ENCODE data around the gene HPSE2.

DNA sequence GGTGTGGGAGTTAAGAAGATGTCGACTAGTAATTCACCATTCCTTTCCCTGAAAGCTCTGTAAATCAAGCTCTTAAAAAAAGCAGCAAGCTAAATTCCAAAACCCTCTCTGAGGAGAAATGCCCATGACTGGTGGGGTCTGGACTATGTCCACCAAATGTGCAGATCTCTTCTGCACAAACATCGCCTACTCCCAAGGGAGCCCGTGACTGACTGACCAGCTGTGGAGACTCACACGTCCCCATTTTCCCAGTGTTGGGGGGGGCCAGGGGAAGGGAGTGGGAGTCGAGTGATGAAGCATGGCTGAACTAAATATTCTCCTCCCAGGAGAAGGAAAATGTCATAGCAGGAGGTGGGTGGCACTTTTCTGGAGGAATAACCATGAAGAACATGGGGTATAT lies 624.8 kb downstream of the HPSE2 start:
- no peak for TF ChIP-seq POLR2A (IDR thresholded peaks at IDR 0.05; ENCODE audit: extremely low read depth, insufficient read length)
- TF ChIP-seq, protein P1, sequence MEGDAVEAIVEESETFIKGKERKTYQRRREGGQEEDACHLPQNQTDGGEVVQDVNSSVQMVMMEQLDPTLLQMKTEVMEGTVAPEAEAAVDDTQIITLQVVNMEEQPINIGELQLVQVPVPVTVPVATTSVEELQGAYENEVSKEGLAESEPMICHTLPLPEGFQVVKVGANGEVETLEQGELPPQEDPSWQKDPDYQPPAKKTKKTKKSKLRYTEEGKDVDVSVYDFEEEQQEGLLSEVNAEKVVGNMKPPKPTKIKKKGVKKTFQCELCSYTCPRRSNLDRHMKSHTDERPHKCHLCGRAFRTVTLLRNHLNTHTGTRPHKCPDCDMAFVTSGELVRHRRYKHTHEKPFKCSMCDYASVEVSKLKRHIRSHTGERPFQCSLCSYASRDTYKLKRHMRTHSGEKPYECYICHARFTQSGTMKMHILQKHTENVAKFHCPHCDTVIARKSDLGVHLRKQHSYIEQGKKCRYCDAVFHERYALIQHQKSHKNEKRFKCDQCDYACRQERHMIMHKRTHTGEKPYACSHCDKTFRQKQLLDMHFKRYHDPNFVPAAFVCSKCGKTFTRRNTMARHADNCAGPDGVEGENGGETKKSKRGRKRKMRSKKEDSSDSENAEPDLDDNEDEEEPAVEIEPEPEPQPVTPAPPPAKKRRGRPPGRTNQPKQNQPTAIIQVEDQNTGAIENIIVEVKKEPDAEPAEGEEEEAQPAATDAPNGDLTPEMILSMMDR (IDR thresholded peaks at IDR 0.05; ENCODE audit: low read depth, low read length) = no peak
- TF ChIP-seq, protein P2, sequence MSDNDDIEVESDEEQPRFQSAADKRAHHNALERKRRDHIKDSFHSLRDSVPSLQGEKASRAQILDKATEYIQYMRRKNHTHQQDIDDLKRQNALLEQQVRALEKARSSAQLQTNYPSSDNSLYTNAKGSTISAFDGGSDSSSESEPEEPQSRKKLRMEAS (IDR thresholded peaks at IDR 0.05; ENCODE audit: low read depth, low read length) = no peak
